K562 (cell line): ENCODE data around the gene ABLIM2. TPM values are rescaled to one million over a fixed set of nuclear protein-coding genes. Genes with fewer than 3 reads are reported as not detected.

ENCODE experiments used
- ATAC-seq: fragments of 200-7000 bp; cut with Tn5 transposase; 3 replicates; pipeline ENCODE4 v1.9.1; 2020; ENCODE audit warnings: moderate library complexity
- BruUV-seq: library from RNA; stranded (reverse); fragments of 400-500 nt; replicated peaks from 2 replicates; lab custom pipeline; 2021; lab: Mats Ljungman, UMichigan
- CTCF ChIA-PET: fragments of 300-600 bp; formaldehyde crosslinking; extraction: SDS; loops from one replicate; lab custom pipeline; 2021; ENCODE audit warnings: low intra/inter-chr PET ratio; lab: Yijun Ruan, JAX
- POLR2A ChIA-PET: fragments of 300-600, 350-650 bp; sonication (Branson Sonifier 250); formaldehyde crosslinking; extraction: SDS; loops from one replicate; lab custom pipeline; 2021; ENCODE audit warnings: antibody characterized with exemption, inconsistent platforms; lab: Yijun Ruan, JAX
- DNase-seq, 4 experiments: peaks; one replicate each; pipeline versions ENCODE4 v3.0.0 to v3.0.0-alpha.2; 2011 to 2018; ENCODE audit warnings: low spot score in 3 of 4, mixed read lengths in 3 of 4; ENCODE audit errors: extremely low read depth in 1 of 4
- FAIRE-seq: peaks from 2 replicates; lab custom pipeline; 2011; peaks lifted over from hg19 to GRCh38; lab: Jason Lieb, UNC
- H2AFZ ChIP-seq: 2 replicates; pipeline ENCODE4 v1.6.0; 2011; ENCODE audit warnings: low read depth, low read length, control low read depth, inconsistent platforms
- H3K27ac ChIP-seq: fragments of 200-600 bp; 3 replicates; pipeline ENCODE4 v1.8.0; 2011; ENCODE audit warnings: low read depth, mild to moderate bottlenecking, control low read depth, inconsistent platforms, low read length, moderate library complexity, mixed read lengths; ENCODE audit errors: extremely low read depth
- H3K27me3 ChIP-seq, 2 experiments: fragments of 300-600 bp in 1 of 2; 2 replicates in 1 of 2; 3 replicates in 1 of 2; pipeline versions ENCODE4 v1.6.0 to v1.8.0; 2011; ENCODE audit warnings: inconsistent platforms in 2 of 2, low read length in 2 of 2, mild to moderate bottlenecking in 1 of 2, mixed read lengths in 1 of 2, moderate library complexity in 1 of 2; ENCODE audit not compliant: control insufficient read depth in 2 of 2, insufficient read depth in 2 of 2
- H3K36me3 ChIP-seq: fragments of 300-600 bp; 3 replicates; pipeline ENCODE4 v1.8.0; 2011; ENCODE audit warnings: mild to moderate bottlenecking, low read length, inconsistent platforms; ENCODE audit not compliant: control insufficient read depth, insufficient read depth
- H3K4me1 ChIP-seq, 2 experiments: fragments of 200-600 bp in 1 of 2; replicated peaks in 1 of 2; 2 replicates in 1 of 2; 3 replicates in 1 of 2; pipeline versions ENCODE4 v1.5.1 to v1.8.0; 2011; ENCODE audit warnings: inconsistent platforms in 2 of 2, low read length in 2 of 2, mild to moderate bottlenecking in 1 of 2, mixed read lengths in 1 of 2, moderate library complexity in 1 of 2; ENCODE audit not compliant: control insufficient read depth in 2 of 2, insufficient read depth in 2 of 2
- H3K4me2 ChIP-seq: 2 replicates; pipeline ENCODE4 v1.6.1; 2011; ENCODE audit warnings: low read length, control low read depth, inconsistent platforms, mixed read lengths; ENCODE audit not compliant: insufficient read depth
- H3K4me3 ChIP-seq: fragments of 200-600 bp; sonication (generic), shearing (Covaris generic); 2 replicates; pipeline ENCODE4 v1.5.1; 2016; ENCODE audit warnings: control low read depth, inconsistent platforms
- H3K79me2 ChIP-seq: fragments of 200-600 bp; 3 replicates; pipeline ENCODE4 v1.8.0; 2011; ENCODE audit warnings: low read length, inconsistent platforms; ENCODE audit not compliant: control insufficient read depth, insufficient read depth
- H3K9ac ChIP-seq, 2 experiments: 2 replicates each; pipeline versions ENCODE4 v1.6.0 to v1.6.1; 2011; ENCODE audit warnings: low read depth in 2 of 2, low read length in 2 of 2, control low read depth in 1 of 2, inconsistent platforms in 1 of 2, mild to moderate bottlenecking in 1 of 2, mixed read lengths in 1 of 2; ENCODE audit not compliant: insufficient read depth in 1 of 2
- H3K9me1 ChIP-seq: one replicate; pipeline ENCODE4 v1.6.0; 2011; ENCODE audit warnings: inconsistent platforms, mild to moderate bottlenecking, low read length, moderate library complexity; ENCODE audit not compliant: control insufficient read depth, insufficient read depth
- H3K9me3 ChIP-seq: replicated peaks from 2 replicates; pipeline ENCODE4 v1.5.1; 2011; ENCODE audit warnings: low read depth, low read length, inconsistent platforms; ENCODE audit not compliant: control insufficient read depth, insufficient read depth
- H4K20me1 ChIP-seq: replicated peaks from 2 replicates; pipeline ENCODE4 v1.6.1; 2011; ENCODE audit warnings: low read length, inconsistent platforms, mixed read lengths; ENCODE audit not compliant: control insufficient read depth, insufficient read depth
- ARID2 ChIP-seq: fragments of 450-650 bp; IDR thresholded peaks from 2 replicates; pipeline ENCODE4 v1.6.1; 2017; ENCODE audit warnings: antibody characterized with exemption, mild to moderate bottlenecking
- E2F6 ChIP-seq, 2 experiments: IDR thresholded peaks; 2 replicates each; pipeline ENCODE4 v1.6.1; 2011; ENCODE audit warnings: borderline replicate concordance in 1 of 2, control low read depth in 1 of 2, low read depth in 1 of 2, low read length in 1 of 2, mild to moderate bottlenecking in 1 of 2, mixed read lengths in 1 of 2, moderate library complexity in 1 of 2; ENCODE audit not compliant: insufficient read depth in 1 of 2, insufficient read length in 1 of 2, poor library complexity in 1 of 2, severe bottlenecking in 1 of 2; ENCODE audit errors: extremely low read depth in 1 of 2
- MYBL2 ChIP-seq, 2 experiments: fragments of 450-650 bp in 1 of 2; sonication (generic) in 1 of 2; formaldehyde crosslinking in 1 of 2; IDR thresholded peaks; 2 replicates each; pipeline versions ENCODE4 v1.6.1 to v1.8.1; 2017 to 2022; ENCODE audit warnings: borderline replicate concordance in 1 of 2, inconsistent platforms in 1 of 2, low read depth in 1 of 2, mild to moderate bottlenecking in 1 of 2, missing genetic modification reagents in 1 of 2, moderate library complexity in 1 of 2
- NFE2L1 ChIP-seq: fragments of 450-650 bp; IDR thresholded peaks from 2 replicates; pipeline ENCODE4 v1.6.1; 2016; ENCODE audit warnings: missing genetic modification characterization, low read depth, mild to moderate bottlenecking, missing compliant biosample characterization, moderate library complexity, borderline replicate concordance
- PRPF4 ChIP-seq: fragments of 200-400 bp; formaldehyde crosslinking; IDR thresholded peaks from one replicate; pipeline ENCODE4 v1.6.1; 2017; ENCODE audit warnings: low read length, low read depth, mild to moderate bottlenecking; ENCODE audit not compliant: insufficient read depth, poor library complexity, severe bottlenecking
- RNF219 ChIP-seq: fragments of 250-450 bp; sonication (Bioruptor Pico); IDR thresholded peaks from 2 replicates; pipeline ENCODE4 v1.5.0; 2022; ENCODE audit warnings: mild to moderate bottlenecking
- SMAD3 ChIP-seq: fragments of 450-650 bp; formaldehyde crosslinking; conservative IDR thresholded peaks from 2 replicates; pipeline ENCODE4 v1.4.0; 2020; ENCODE audit warnings: mild to moderate bottlenecking
- TRIM28 ChIP-seq: fragments of 450-650 bp; IDR thresholded peaks from 2 replicates; pipeline ENCODE4 v1.6.1; 2017
- ZKSCAN3 ChIP-seq: fragments of 250-450 bp; sonication (Bioruptor Pico); IDR thresholded peaks from 2 replicates; pipeline ENCODE4 v1.4.0; 2020
- ZNF316 ChIP-seq: fragments of 450-650 bp; IDR thresholded peaks from 2 replicates; pipeline ENCODE4 v1.6.1; 2016
- ZNF584 ChIP-seq: fragments of 200-800 bp; sonication (Bioruptor generic); IDR thresholded peaks from 2 replicates; pipeline ENCODE4 v1.6.1; 2016; ENCODE audit warnings: low read depth, mild to moderate bottlenecking, missing genetic modification characterization, missing compliant biosample characterization
- WGBS: fragments of 100-300 bp; shearing (Covaris generic); methylation state at CpG from one replicate; pipeline ENCODE4 v1.1.6; 2016; ENCODE audit warnings: low coverage, mixed read lengths; ENCODE audit not compliant: insufficient coverage; ENCODE audit errors: missing lambda C conversion rate; 5-methylcytosine and 5-hydroxymethylcytosine counted together
- in situ Hi-C: fragments of 300-500 bp; cut with MboI; formaldehyde crosslinking; loops from 4 replicates; pipeline ENCODE4 v1.15.0; 2018; ENCODE audit warnings: inconsistent platforms, mixed read lengths
- intact Hi-C: fragments of 100-400 bp; cut with micrococcal nuclease; formaldehyde crosslinking; loops from 2 replicates; pipeline ENCODE4 v1.14.2; 2022
- polyA plus RNA-seq, 8 experiments: library from polyadenylated mRNA; depleted of rRNA in 4 of 8; stranded (reverse) in 5 of 8; unstranded in 3 of 8; fragments of >200 nt; fragmentation: Nextera tagmentation in 2 of 8; fragmentation: Illumina TruSeq in 1 of 8; extraction: Ambion mirVana in 2 of 8; extraction: Trizol in 1 of 8; gene quantifications; 2 replicates each; pipeline versions ENCODE4 v1.2.1 to v1.2.3, GENCODE V29; 2011 to 2014; ENCODE audit warnings: inconsistent platforms in 1 of 8, missing spikeins in 1 of 8
- total RNA-seq, 7 experiments: library from RNA; depleted of rRNA in 6 of 7; stranded (reverse); fragments of >200 nt in 6 of 7; fragmentation: Illumina TruSeq in 2 of 7; extraction: Trizol in 2 of 7; gene quantifications; 2 replicates each; pipeline versions ENCODE4 v1.2.1 to v1.2.3, GENCODE V29; 2011 to 2021; ENCODE audit warnings: low replicate concordance in 1 of 7

The ABLIM2 gene
- total and polyA plus RNA-seq, 9 of the 15 experiments (the other 6 are each of a cell fraction or from before 2014, with no cell fraction given) = not detected

- Histone ChIP-seq H3K4me3 (no peak overlapping the region), H3K9me3 (no peaks in the 10 kb centered on the region), H3K79me2 (no peaks in the 10 kb centered on the region), H3K27ac (no peak overlapping the region), H3K27me3 (peaks cover 2 to 22% of the 10 kb centered on the region in 2 experiments; a peak in 3 of 5 replicates), H3K9ac (no peak overlapping the region), H3K4me1 (no peaks in the 10 kb centered on the region), H4K20me1 (peaks cover 10% of the 10 kb centered on the region; the same call in 1 of the 2 replicates), H3K36me3 (no peaks in the 10 kb centered on the region), H3K9me1 (no peaks in the 10 kb centered on the region), H3K4me2 (no peak overlapping the region), H2AFZ (no peak overlapping the region)
- WGBS = 2% methylated on average over 6 of the region's 7 CpGs
- ATAC-seq (no peak), DNase-seq (no peak), FAIRE-seq (no peak)
- intact Hi-C loops (no loop called here), in situ Hi-C loops (no loop called here)
- ChIA-PET POLR2A (interaction anchor here (0.6 kb wide), 1 partner anchor 581 kb away, joined by 3 read pairs; no protein-coding TSS in a partner anchor), CTCF (no interaction called here)
- BruUV-seq = no TSS peak
- TF ChIP-seq ARID2 = no peak
- no peak for TF ChIP-seq ZKSCAN3
- no peak for TF ChIP-seq E2F6 (IDR thresholded peaks at IDR 0.05; ENCODE audit: borderline replicate concordance in 1 of 2, extremely low read depth in 1 of 2, insufficient read depth in 1 of 2, insufficient read length in 1 of 2, low read depth in 1 of 2, low read length in 1 of 2, poor library complexity in 1 of 2, severe bottlenecking in 1 of 2)
- no peak for TF ChIP-seq ZNF584 (CRISPR knock-in tag)
- no peak for TF ChIP-seq SMAD3 (CRISPR knock-in tag)
- TF ChIP-seq RNF219 = no peak
- no peak for TF ChIP-seq NFE2L1
- TF ChIP-seq ZNF316 = no peak
- TF ChIP-seq MYBL2 (IDR thresholded peaks at IDR 0.05; ENCODE audit: low read depth) = no peak
- no peak for TF ChIP-seq MYBL2 (CRISPR knock-in tag; IDR thresholded peaks at IDR 0.05; ENCODE audit: borderline replicate concordance)
- TF ChIP-seq TRIM28 = no peak
- no peak for TF ChIP-seq PRPF4
Observed at GRCh38 chr4:8037150-8037769, 121.4 kb downstream of the ABLIM2 start.
